Ishikawa (cell line): ENCODE data around the gene MSH6.

Source experiments
- CEBPB ChIP-seq: IDR thresholded peaks from 2 replicates; pipeline ENCODE4 v1.6.1; 2012
- CREB1 ChIP-seq: IDR thresholded peaks from 2 replicates; pipeline ENCODE4 v1.6.1; 2012; ENCODE audit warnings: low read depth
- EGR1 ChIP-seq: IDR thresholded peaks from 2 replicates; pipeline ENCODE4 v1.6.1; 2012
- EP300 ChIP-seq: IDR thresholded peaks from 2 replicates; pipeline ENCODE4 v1.6.1; 2012; ENCODE audit warnings: borderline replicate concordance
- MAX ChIP-seq: IDR thresholded peaks from 2 replicates; pipeline ENCODE4 v1.6.1; 2012
- NFIC ChIP-seq: IDR thresholded peaks from 2 replicates; pipeline ENCODE4 v1.6.1; 2012
- RAD21 ChIP-seq: IDR thresholded peaks from 2 replicates; pipeline ENCODE4 v1.6.1; 2012; ENCODE audit warnings: low read depth
- REST ChIP-seq: IDR thresholded peaks from 2 replicates; pipeline ENCODE4 v1.6.1; 2012; ENCODE audit warnings: low read depth, mild to moderate bottlenecking
- TAF1 ChIP-seq: IDR thresholded peaks from 2 replicates; pipeline ENCODE4 v1.6.1; 2012; ENCODE audit warnings: low read depth, mild to moderate bottlenecking
- TCF12 ChIP-seq: IDR thresholded peaks from 2 replicates; pipeline ENCODE4 v1.6.1; 2012; ENCODE audit warnings: low read depth
- TEAD4 ChIP-seq: IDR thresholded peaks from 2 replicates; pipeline ENCODE4 v1.6.1; 2012
- YY1 ChIP-seq: IDR thresholded peaks from 2 replicates; pipeline ENCODE4 v1.6.1; 2012; ENCODE audit warnings: low read depth
- ZBTB7A ChIP-seq: IDR thresholded peaks from 2 replicates; pipeline ENCODE4 v1.6.1; 2012; ENCODE audit warnings: low read depth
- TF ChIP-seq, protein P1 (sequence below): IDR thresholded peaks from 2 replicates; pipeline ENCODE4 v1.6.1; 2012

DNA sequence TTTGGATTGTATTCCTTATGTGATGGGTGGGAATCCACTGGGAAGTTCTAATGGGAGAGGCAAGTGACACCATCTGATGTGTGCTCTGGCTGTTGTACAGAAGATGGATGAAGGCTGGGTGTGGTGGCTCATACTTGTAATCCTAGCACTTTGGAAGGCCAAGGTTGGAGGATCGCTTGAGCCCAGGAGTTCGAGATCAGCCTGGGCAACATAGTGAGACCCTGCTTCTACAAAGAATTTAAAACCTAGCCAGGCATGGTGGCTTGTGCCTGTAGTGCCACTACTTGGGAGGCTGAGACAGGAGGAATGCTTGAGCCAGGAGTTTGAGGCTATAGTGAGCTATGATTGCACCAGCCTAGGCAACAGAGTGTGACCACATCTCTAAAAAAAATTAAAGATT lies 10.6 kb upstream of the MSH6 start:
- TF ChIP-seq CEBPB, result no peak
- TF ChIP-seq MAX, result no peak
- no peak for TF ChIP-seq RAD21
- no peak for TF ChIP-seq EP300
- TF ChIP-seq TAF1, result no peak
- TF ChIP-seq NFIC, result no peak
- TF ChIP-seq TCF12, result no peak
- TF ChIP-seq EGR1, result no peak
- no peak for TF ChIP-seq TEAD4
- TF ChIP-seq, protein P1, sequence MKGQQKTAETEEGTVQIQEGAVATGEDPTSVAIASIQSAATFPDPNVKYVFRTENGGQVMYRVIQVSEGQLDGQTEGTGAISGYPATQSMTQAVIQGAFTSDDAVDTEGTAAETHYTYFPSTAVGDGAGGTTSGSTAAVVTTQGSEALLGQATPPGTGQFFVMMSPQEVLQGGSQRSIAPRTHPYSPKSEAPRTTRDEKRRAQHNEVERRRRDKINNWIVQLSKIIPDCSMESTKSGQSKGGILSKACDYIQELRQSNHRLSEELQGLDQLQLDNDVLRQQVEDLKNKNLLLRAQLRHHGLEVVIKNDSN, result no peak
- TF ChIP-seq REST, result no peak
- TF ChIP-seq YY1, result no peak
- TF ChIP-seq CREB1, result no peak
- no peak for TF ChIP-seq ZBTB7A
